Lung (tissue), 16 donors: ENCODE results near the gene FUOM. TPM values are rescaled to one million over a fixed set of nuclear protein-coding genes. Genes with fewer than 3 reads are reported as not detected.

Source experiments
- ATAC-seq: fragments of 200-7000 bp; cut with Tn5 transposase; one replicate; pipeline ENCODE4 v1.9.1; 2020; ENCODE audit warnings: moderate number of reproducible peaks; ENCODE audit not compliant: insufficient read depth, low FRiP score
- DNase-seq, 3 donors: peaks; one replicate each; pipeline ENCODE4 v3.0.0-alpha.2; 2013 to 2017
- H3K27ac ChIP-seq, 2 donors: one replicate each; pipeline ENCODE4 v1.5.1; 2013; ENCODE audit warnings: mild to moderate bottlenecking in 2 of 2, moderate library complexity in 2 of 2, control low read depth in 1 of 2, inconsistent platforms in 1 of 2, low read depth in 1 of 2, low read length in 1 of 2
- H3K27me3 ChIP-seq, 3 donors: one replicate each; pipeline ENCODE4 v1.5.1; 2013; ENCODE audit warnings: low read length in 2 of 3; ENCODE audit not compliant: control insufficient read depth in 3 of 3, insufficient read depth in 3 of 3
- H3K36me3 ChIP-seq, 4 donors: one replicate each; pipeline ENCODE4 v1.5.1; 2013; ENCODE audit warnings: low read length in 4 of 4, mild to moderate bottlenecking in 1 of 4, moderate library complexity in 1 of 4; ENCODE audit not compliant: control insufficient read depth in 4 of 4, insufficient read depth in 4 of 4
- H3K4me1 ChIP-seq, 5 donors: one replicate each; pipeline ENCODE4 v1.5.1; 2013; ENCODE audit warnings: low read length in 5 of 5, mild to moderate bottlenecking in 2 of 5, moderate library complexity in 1 of 5; ENCODE audit not compliant: control insufficient read depth in 5 of 5, insufficient read depth in 5 of 5
- H3K4me3 ChIP-seq: one replicate; pipeline ENCODE4 v1.5.1; 2013; ENCODE audit warnings: mild to moderate bottlenecking, control low read depth, moderate library complexity
- H3K9ac ChIP-seq, 2 donors: one replicate each; pipeline ENCODE4 v1.5.1; 2013; ENCODE audit warnings: low read length in 2 of 2, control low read depth in 1 of 2; ENCODE audit not compliant: insufficient read depth in 1 of 2
- H3K9me3 ChIP-seq, 4 donors: one replicate each; pipeline ENCODE4 v1.5.1; 2013; ENCODE audit warnings: low read length in 3 of 4, mild to moderate bottlenecking in 1 of 4, moderate library complexity in 1 of 4; ENCODE audit not compliant: control insufficient read depth in 4 of 4, insufficient read depth in 3 of 4
- CTCF ChIP-seq: IDR thresholded peaks from 2 replicates; pipeline ENCODE4 v1.5.1; 2012; ENCODE audit warnings: mild to moderate bottlenecking; ENCODE audit errors: control extremely low read depth, extremely low read depth
- WGBS, 2 donors: extraction: QIAGEN DNeasy Blood & Tissue Kit; methylation state at CpG; one replicate each; pipeline ENCODE4 v1.1.7; 2013; 5-methylcytosine and 5-hydroxymethylcytosine counted together
- long read RNA-seq, 5 donors: transcript quantifications; one replicate each; lab custom pipeline, GENCODE V29; 2026
- polyA plus RNA-seq, 2 donors: library from polyadenylated mRNA; stranded (reverse); fragments of 200-250 nt; gene quantifications; one replicate each; pipeline ENCODE4 v1.2.1, GENCODE V29; 2013
- total RNA-seq, 2 donors: library from RNA; depleted of rRNA in 1 of 2; stranded (reverse); fragments of >200 nt in 1 of 2; gene quantifications; one replicate each; pipeline ENCODE4 v1.2.1, GENCODE V29; 2014 to 2021
- donor health status: control.
- donor health status: control.
- donor health status: Bipolar disorder and iron deficiency.
- donor health status: healthy.
- donor health status: DM: yes; HTN: yes; CAD: no.

Gene FUOM
- 10 to 100 TPM in 1 of 2 donors, 1 to 10 TPM in 1; 8.4 to 32.5 TPM for total RNA-seq
- polyA plus RNA-seq = 10 to 100 TPM; 35.8 to 41.4 TPM
- long read RNA-seq, donor 1, partial matches to known transcripts = 0 of 5 reads
- long read RNA-seq, donor 1, other reads (novel, unspliced or antisense) = 0 of 5 reads
- long read RNA-seq, donor 2, partial matches to known transcripts = 0 of 1 reads
- long read RNA-seq, donor 2, other reads (novel, unspliced or antisense) = 0 of 1 reads
- long read RNA-seq, donor 3 = 0 reads
- long read RNA-seq, donor 4, partial matches to known transcripts = 0 of 1 reads
- long read RNA-seq, donor 4, other reads (novel, unspliced or antisense) = 0 of 1 reads
- long read RNA-seq, donor 5, partial matches to known transcripts = 0 of 4 reads
- long read RNA-seq, donor 5, other reads (novel, unspliced or antisense) = 0 of 4 reads

- peak; percentile 77 to 82 (median 82) for DNase-seq
- H3K27ac ChIP-seq = peak within 1 kb of the TSS; percentile 36 to 69
- WGBS, 2 donors = 1 to 3% methylated on average over 38 to 83 of the region's 83 CpGs
Measured at GRCh38 chr10:133357285-133358161, at the start of gene FUOM. Gene FUOM (minus strand): TSS chr10:133358019. CDS start chr10:133358007, 12 bp downstream.

GRCh38 chr10:133405844-133406527 is 48.2 kb upstream of the FUOM start:
- Histone ChIP-seq H3K9me3 (peaks cover 0 to 5% (median 3%) of the 10 kb centered on the region in 4 donors), H3K27ac (no peak overlapping the region), H3K36me3 (peaks cover 17 to 81% (median 40%) of the 10 kb centered on the region in 4 donors), H3K4me1 (no peaks in the 10 kb centered on the region), H3K9ac (no peak overlapping the region), H3K27me3 (no peaks in the 10 kb centered on the region), H3K4me3 (no peak overlapping the region)
- 87 to 94% methylated on average over 8 of the region's 8 CpGs for WGBS, 2 donors
- TF ChIP-seq CTCF = no peak
- no peak for ATAC-seq
- DNase-seq = no peak

More at GRCh38 chr10:133357285-133358161, at the start of gene FUOM:
- H3K27me3 ChIP-seq = no peaks in the 10 kb centered on the region
- peaks cover 0 to 5% (median 0%) of the 10 kb centered on the region in 4 donors for H3K9me3 ChIP-seq
- H3K4me1 ChIP-seq = peaks cover 0 to 10% (median 0%) of the 10 kb centered on the region in 5 donors
- peak; percentile 86 for ATAC-seq
- H3K36me3 ChIP-seq = peaks cover 0 to 14% (median 6%) of the 10 kb centered on the region in 4 donors
- H3K9ac ChIP-seq = no peak within 1 kb of the TSS
- peak within 1 kb of the TSS; percentile 68 for H3K4me3 ChIP-seq
- no peak for TF ChIP-seq CTCF

- Histone ChIP-seq H3K9me3 (peaks cover 0 to 3% (median 1%) of the 10 kb centered on the region in 4 donors), H3K4me1 (no peaks in the 10 kb centered on the region), H3K27me3 (no peaks in the 10 kb centered on the region), H3K9ac (no peak overlapping the region), H3K4me3 (no peak overlapping the region), H3K36me3 (peaks cover 14 to 77% (median 38%) of the 10 kb centered on the region in 4 donors), H3K27ac (no peak overlapping the region)
- no peak for TF ChIP-seq CTCF
- no peak for ATAC-seq
- DNase-seq = no peak
- 68 to 78% methylated on average over 2 of the region's 2 CpGs for WGBS, 2 donors
Measured at GRCh38 chr10:133405272-133405671, 47.5 kb upstream of the FUOM start.
